GM19372 (cell line): ENCODE measurements around the gene KDM4B.

ENCODE experiments used
- ATAC-seq: cut with Tn5 transposase; IDR thresholded peaks from one replicate; pipeline ENCODE4 v1.9.1; 2021; ENCODE audit warnings: mild to moderate bottlenecking, low read depth, moderate library complexity; ENCODE audit not compliant: unreplicated experiment

KDM4B gene

DNA sequence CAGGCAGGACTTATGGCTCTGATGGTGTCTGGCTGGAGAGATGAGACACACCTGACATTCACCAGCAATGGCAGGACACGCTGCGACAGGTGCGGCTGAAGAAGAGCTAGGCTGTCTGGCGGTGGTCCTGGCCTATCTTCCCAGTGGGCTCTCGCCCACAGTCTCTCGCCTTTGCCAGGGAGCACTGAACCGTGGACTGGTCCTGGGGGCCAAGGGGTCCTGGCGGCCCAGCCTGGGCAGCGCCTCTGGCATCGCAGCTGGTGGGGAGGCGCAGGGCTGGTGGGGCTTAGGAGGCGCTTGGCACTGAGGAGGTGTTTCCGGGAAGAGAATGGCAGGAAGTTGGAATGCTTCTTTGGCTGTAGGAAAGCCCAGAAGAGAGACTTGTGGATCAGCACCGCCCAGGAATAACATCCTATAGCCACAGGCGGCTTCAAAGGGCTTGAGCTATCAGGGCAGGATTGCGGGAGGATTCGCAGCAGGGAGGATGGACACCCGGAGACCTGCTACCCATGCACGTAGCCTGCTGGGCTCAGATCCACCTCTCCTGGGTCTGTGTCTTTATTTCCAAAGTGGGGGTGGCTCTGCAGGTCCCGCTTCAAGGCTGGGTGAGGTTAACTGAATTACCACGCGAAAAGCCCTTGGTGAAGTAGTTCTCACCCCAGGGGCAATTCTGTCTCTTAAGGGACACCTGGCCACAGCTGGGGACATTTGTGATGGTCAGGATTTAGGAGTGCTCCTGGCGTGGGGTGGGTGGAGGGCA, 14.6 kb downstream of the KDM4B start:
- no peak for ATAC-seq

DNA sequence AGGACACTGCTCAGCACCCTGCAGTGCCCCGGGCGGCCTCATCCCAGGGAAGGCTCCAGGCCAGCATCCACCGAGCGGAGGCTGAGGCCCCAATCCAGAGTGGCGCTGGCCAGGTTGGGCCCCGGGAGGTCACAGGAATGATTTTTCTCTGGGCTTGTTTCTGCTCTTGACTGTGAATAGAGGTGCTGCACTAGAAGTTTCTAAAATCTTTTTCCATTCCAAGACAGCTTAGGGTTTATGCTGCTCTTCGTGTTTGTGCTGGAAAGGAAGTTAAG, 15.1 kb downstream of the KDM4B start:
- ATAC-seq = no peak

DNA sequence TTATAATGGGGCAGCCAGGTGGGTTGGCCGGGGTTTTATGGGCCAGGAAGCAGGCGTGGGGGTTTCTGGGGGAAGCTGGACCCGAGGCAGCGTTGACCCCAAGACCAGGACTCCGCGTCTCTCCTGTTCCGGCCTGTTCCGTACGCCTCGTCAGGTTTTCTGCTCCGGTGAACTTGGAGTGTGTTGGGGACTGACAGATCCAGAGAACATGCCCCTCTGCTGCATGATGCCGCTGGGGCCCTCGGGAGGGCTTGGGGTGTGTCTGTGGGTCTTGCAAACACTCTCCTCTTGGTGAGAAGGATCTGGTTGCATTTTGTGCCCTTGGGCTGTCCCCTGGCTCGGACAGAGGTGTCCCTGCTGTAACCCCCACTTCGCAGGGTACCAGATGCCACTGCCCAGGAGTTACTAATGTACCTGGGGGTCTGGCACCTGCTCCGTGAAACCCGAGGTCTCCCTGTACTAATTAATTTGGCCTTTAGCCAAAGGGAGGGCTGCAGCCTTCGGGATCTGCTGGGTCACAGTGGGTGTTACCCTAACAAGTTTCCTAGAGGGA, 15.6 kb downstream of the KDM4B start:
- ATAC-seq = no peak

DNA sequence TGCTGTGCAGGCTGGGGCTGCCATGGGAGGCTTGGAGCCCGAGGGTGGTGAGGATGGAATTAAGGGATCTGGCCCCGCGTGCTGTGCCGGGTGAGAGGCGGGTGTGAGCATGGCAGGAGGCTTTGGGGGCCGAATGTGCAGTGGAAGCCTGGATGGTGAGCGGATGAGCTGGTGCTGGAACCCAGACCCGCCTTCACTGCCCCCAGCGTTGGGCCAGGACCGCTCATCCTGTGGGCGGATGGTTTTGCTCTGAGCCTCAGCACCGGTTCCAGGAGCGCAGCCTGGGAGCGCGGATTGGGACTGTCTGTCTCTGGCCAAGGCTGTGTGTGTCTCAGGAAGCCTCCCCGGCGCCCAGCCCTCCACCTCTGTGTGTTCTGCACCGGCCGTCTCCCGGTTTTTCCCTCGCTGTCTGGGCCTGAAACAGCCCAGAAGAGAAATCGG, 16.7 kb downstream of the KDM4B start:
- ATAC-seq = no peak

DNA sequence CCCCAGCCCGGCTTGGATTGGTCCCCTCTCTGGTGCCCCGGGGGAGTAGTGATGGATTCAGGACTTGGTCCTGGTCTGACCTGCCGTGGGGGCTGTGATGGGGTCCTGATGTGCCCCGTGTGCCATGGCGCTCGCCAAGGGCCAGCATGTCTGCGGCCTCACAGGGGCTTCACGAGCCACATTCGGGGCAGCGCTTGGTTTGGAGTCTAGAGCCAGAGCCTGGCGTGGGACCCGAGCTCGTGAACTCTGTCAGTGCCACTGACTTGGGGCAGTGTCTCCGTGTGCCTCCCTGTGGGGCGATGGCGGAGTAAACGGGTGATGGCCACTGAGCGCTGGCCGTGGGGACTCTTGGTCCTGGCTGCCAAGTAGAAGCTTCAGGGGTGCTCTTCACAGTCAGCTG, 17.1 kb downstream of the KDM4B start:
- ATAC-seq = no peak

DNA sequence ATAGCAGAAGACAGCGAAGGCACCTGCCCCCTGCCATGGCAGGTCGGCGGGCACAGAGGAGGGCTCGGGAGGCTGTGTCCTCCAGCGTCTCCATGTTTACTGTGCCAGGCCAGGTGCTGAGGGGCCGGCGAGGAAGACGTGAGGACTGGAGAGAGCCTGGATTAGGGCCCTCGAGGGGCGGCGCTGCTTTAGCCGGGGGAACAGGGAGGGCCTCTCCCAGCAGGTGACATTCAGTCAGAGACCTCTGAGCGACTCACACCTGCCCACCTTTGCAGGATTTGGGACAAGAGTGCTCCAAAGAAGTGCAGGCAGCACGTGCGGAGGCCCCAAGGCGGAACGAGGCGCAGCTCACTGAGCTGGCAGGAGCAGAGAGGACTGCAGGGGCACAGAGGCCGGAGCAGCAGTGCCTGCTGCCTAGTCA, 17.6 kb downstream of the KDM4B start:
- ATAC-seq = no peak

DNA sequence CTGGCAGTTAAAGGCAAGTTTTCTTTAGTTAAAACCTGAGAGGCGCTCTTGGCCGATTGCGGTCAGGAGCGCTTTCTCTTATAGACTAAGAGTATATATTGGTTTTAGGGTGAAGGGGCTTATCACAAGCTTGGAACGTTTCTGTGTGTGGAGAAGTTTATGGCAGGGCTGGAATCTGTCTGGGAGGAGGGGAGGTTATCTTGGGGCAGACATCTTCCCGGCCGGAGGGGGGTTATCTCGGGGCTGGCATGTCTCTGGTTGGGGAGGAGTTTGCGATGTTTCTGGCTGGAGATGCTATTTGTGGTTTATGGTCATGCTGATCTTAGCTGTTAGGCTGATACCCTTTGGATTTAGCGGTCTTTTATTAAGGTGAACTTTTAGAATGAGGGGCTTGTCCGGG, 18.3 kb downstream of the KDM4B start:
- ATAC-seq = no peak

DNA sequence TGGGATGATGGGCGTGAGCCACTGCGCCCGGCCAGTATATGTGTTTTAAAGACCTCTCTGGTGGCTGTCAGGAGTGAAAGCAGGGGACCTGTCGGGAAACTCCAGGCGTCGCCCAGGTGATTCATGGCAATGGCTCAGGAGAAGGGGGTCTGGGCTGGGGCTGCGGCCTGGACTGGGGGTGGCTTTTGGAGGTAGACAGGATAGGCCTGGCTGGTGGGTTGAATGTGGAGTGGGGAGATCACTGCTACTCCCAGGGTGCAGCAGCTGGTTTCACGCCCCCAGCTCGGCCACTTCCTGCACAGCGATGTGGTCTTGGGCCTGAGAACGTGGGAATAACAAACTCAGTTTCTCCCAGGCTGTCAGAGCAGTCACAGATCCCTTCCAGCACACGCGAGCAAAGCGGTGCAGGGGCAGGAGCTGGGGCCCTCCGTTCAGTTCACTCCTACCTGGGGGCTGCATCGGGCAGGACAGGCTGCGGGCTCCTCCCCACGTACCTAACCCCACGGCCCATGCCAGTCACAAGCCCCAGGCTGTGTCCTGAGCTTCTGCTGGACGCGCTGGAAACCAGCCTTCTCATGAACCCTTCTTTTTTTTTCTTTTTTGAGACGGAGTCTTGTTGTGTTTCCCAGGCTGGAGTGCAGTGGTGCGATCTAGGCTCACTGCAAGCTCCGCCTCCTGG, 18.9 kb downstream of the KDM4B start:
- no peak for ATAC-seq

DNA sequence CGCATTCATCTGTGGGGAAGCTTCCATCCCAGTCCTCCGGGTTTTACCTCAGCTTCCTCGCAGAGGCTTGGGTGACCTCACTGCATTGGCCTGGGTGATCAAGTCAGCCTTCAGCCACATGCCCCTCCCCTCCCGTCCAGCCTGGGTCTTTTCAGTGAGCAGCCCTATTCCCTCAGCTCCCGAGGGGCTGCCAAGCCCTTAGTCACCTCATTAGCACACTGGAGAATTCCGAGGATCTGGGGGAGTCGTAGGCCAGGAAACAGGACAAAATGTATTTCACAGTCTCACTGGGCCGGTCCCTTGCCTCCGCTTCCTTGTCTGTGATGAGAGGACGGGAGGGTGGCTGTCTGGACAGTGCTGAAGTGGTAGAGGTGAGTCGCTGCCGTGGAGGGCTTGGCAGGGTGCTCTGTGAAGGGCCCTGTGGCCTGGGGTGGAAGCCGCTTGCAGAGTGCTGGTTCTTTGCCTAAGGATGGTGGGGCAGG, 19.9 kb downstream of the KDM4B start:
- no peak for ATAC-seq

DNA sequence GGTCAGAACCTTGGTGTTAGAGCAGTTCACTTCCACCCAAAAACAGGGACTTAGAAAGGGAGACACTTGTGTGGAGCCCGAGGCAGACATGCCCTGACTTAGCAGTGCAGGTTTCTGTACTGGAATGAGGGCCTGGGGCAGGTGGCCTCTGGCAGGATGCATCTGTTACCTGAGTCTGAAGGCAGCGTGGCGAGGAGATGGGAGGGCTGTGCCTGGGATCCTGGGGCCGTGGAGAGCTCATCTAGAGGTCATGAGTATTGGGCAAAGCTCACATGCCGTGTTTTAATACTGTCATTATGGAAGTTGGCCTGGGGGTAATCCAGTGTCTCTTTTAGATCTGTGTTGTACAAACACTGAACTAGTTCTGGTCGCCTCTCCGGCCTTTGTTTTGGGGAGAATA, 21.4 kb downstream of the KDM4B start:
- ATAC-seq = no peak

DNA sequence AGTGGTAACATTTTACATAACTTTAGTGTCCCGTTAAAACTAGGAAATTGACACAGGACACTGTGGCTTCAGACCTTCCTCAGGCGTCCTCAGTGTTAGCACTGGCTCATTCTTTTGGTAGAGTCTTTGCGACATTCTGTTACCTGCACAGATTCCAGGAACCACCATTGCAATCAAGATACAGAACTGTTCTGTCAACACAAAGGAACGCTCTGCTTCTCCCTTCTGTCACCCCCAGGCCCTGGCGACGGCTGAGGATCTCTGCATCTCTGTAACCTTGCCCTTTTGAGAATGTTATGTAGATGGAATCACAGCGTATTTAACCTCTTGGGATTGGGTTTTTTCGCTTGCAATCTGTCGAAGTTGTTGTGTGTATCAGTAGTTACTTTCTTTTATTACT, 22.6 kb downstream of the KDM4B start:
- no peak for ATAC-seq

DNA sequence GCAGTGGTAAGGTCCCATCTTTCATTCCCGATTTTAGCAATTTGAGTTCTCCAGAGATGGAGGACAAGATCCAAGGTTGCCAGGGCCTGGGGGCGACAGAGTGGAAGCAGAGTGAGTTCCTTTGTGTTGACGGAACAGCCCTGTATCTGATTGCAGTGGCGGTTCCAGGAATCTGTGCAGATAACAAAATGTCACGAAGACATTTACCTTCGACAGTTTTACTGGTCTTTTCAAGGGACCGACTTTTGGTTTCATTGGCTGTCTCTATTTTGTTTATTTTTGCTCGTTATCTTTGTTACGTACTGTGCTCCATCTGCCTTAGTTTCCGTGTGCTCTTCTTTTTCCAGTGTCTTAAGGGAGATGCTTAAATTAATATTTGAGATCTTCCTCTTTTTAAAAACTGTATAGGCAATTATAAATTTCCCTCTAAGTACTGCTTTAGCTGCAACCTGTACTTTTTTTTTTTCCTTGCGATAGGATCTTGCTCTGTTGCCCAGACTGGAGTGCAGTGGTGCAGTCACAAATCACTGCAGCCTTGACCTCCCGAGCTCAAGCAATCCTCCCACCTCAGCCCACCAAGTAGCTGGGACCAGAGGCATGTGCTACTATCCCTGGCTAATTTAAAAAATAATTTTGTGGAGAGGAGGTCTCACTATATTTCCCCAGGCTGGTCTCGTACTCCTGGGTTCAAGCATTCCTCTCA, 23.2 kb downstream of the KDM4B start:
- ATAC-seq = no peak

DNA sequence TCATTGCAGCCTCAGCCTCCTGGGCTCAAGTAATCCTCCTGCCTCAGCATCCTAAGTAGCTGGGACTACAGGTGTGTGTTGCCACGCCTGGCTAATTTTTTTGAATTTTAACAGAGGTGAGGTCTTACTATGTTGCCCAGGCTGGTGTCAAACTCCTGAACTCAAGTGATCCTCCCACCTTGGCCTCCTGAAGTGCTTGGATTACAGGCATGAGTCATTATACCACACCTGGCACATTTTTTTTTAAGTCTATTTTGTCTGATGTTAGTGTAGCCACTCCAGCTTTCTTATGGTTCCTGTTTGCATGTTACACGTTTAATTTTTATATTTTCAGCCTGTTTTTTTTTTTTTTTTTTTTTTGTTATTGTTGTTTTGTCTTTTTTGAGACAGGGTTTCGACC, 24.8 kb downstream of the KDM4B start:
- no peak for ATAC-seq

DNA sequence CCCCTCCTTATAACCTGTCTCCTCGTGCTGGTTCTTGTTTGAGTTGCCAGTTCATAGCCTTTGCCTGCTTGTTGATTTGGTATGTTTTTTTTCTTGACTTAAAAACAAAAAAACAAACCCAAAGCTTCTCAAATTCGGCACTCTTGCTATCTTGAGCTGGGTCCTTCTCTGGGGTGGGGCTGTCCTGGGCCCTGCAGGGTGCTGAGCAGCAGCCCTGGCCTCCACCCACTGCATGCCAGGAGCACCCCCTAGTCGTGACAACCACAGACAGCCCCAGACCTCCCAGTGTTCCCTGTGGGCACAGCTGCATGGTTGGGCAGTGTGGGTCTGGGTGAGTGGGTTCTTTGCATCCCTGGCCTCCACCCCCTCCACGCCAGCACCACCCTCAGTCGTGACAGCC, 27.8 kb downstream of the KDM4B start:
- no peak for ATAC-seq

DNA sequence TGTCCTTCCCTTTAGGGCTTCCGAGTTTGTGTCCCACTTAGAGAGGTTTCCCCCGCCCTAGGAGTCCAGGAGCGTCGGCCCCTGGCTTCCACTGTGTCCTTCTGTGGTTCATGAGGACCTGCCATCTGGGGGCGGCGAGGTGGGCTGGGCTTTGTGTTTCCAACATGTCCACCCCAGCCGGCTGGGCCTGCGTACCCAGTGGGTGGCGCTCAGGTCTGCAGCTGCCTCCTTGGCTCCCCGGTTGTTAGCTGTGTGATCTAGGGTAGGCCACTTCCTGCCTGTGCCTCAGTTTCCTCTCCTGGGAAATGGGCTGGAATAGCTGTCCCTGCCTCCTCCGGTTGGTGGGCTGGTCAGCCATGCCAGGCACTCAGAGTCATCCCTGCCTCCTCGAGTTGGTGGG, 28.4 kb downstream of the KDM4B start:
- no peak for ATAC-seq

DNA sequence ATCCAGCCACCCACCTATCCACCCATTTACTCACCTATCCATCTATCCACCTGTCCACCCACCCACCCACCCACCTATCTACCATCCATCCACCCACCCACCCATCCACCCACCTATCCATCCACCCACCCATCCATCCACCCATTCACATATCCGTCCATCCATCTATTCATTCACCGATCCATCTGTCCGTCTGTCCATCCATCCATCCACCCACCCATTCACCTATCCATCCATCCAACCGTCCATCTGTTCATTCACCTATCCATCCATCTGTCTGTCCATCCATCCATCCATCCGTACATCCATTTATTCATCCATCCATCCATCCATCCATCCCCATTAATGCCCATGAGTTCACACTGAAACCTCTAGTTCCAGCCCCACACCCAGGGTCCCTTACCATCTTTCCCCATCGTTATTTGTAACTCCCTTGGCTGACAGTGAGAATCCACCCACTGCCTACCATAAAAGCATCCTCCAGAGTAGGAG, 31.3 kb downstream of the KDM4B start:
- ATAC-seq = no peak

DNA sequence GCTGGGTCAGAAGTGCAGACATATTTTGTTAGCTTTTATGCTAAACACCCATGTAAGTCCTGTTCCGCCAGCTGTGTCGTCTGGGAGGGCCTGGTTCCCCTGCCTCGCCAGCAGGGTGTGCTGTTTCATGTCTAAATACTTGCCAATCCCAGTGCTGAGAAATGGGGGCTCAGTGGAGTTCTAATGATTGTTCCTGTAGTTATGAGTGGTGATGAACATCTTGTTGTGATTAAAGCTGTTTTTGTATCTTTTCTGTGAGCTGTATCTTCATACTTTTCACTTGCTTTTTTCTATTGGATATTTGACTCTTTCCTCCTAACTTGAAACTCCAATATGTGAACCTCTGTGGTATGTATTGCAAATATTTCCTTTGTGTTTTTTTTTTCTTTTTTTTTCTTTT, 32.7 kb downstream of the KDM4B start:
- ATAC-seq = no peak

DNA sequence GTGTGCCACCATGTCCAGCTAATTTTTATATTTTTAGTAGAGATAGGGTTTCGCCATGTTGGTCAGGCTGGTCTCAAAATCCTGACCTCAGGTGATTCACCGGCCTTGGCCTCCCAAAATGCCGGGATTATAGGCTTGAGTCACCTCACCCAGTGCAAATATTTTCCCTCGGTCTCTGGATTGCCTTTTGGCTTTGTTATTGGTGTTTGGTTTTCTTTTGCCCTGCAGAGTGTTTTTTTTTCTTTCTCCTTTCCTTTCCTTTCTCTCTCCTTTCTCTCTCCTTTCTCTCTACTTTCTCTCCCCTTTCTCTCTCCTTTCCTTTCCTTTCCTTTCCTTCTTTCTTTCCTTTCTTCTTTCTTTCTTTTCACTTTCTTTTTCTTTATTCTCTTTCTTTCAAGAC, 33.2 kb downstream of the KDM4B start:
- no peak for ATAC-seq

DNA sequence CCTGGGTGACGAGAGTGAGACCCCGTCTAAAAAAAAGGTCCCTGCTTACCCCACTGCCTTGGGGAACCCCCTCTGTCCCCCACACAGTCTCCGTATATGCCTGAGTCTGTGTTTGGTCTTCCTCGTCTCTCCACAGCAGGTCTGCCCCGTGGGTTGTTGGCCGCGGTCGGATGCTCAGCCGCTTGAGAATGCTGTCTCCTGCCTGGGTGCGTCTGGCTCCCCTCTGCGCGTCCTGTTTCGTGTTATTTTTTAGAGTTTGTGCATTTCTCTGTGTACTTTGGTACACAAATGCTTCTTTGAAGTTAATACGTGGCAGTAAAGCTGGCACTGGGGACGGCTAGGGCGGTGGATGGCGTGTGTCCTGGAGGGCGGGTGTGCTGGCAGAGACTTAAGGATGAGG, 34.9 kb downstream of the KDM4B start:
- ATAC-seq = no peak

DNA sequence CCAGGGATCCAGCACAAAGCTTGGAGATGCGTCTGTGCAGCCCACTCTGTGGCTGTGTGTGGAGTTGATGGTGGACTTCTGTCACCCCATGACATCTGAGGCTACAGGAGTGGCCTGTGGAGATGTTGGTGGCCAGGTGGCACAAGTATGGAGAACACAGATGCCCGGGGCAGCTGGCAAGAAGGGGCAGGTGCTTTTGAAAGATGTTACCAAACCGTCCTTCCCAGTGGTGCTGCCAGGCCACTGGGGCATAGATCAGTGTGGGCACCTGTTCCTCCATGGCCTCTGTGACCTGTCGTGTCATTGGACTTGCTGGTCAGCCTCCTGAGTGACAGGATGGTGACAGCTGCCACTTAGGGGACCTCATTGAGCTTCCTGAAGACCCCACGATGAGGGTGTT, 36.2 kb downstream of the KDM4B start:
- ATAC-seq = no peak

DNA sequence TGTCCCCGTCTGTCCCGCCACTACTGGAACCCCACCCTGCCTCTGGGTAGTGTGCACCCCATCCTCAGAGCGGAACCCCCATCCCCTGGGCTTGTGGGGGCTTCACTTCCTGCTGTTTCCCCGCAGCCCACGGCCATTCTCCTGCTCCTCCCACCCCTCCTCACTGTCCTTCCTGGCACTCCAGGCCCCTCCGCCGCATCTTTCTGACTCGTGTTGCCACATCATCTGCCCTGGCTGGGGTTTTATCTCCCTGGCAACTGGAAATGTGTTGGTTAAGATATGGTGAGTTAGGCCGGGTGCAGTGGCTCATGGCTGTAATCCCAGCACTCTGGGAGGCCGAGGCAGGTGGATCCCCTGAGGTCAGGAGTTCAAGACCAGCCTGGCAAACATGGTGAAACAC, 37.3 kb downstream of the KDM4B start:
- no peak for ATAC-seq
